A549 (cell line): ENCODE measurements around the gene C2orf69. TPM values are rescaled to one million over a fixed set of nuclear protein-coding genes. Genes with fewer than 3 reads are reported as not detected.

Experiments
- ATAC-seq, 2 experiments: fragments of 200-7000 bp in 1 of 2; fragments of >200 bp in 1 of 2; cut with Nextera tagmentation in 1 of 2; cut with Tn5 transposase in 1 of 2; 3 replicates each; pipeline versions ENCODE4 v1.8.0 to v1.9.1; 2018 to 2020; ENCODE audit warnings: mild to moderate bottlenecking in 1 of 2, moderate library complexity in 1 of 2
- CTCF ChIA-PET: fragments of 300-600 bp; sonication (Branson Sonifier 250); formaldehyde crosslinking; extraction: SDS; loops from one replicate; lab custom pipeline; 2021; ENCODE audit warnings: antibody characterized with exemption, inconsistent platforms; lab: Yijun Ruan, JAX
- POLR2A ChIA-PET: fragments of 350-600 bp; formaldehyde crosslinking; extraction: SDS; loops from one replicate; lab custom pipeline; 2021; ENCODE audit warnings: antibody characterized with exemption, inconsistent platforms; lab: Yijun Ruan, JAX
- DNase-seq, 2 experiments: peaks; one replicate each; pipeline versions ENCODE4 v3.0.0 to v3.0.0-alpha.2; 2011 to 2016; ENCODE audit warnings: low read depth in 1 of 2, low spot score in 1 of 2
- FAIRE-seq: peaks from 2 replicates; lab custom pipeline; 2011; peaks lifted over from hg19 to GRCh38; lab: Jason Lieb, UNC
- H3K27ac ChIP-seq, 2 experiments: fragments of >200 bp; sonication (Bioruptor Twin); formaldehyde crosslinking; 3 replicates each; pipeline ENCODE4 v1.5.1; 2016 to 2017
- H3K4me1 ChIP-seq: fragments of >200 bp; sonication (Bioruptor Twin); formaldehyde crosslinking; 3 replicates; pipeline ENCODE4 v1.6.1; 2016
- H3K4me2 ChIP-seq: fragments of >200 bp; sonication (Bioruptor Twin); formaldehyde crosslinking; 3 replicates; pipeline ENCODE4 v1.6.1; 2016
- H3K4me3 ChIP-seq: fragments of >200 bp; sonication (Bioruptor Twin); formaldehyde crosslinking; 3 replicates; pipeline ENCODE4 v1.5.1; 2016
- H3K9me3 ChIP-seq: fragments of >200 bp; sonication (Bioruptor Twin); formaldehyde crosslinking; 3 replicates; pipeline ENCODE4 v1.6.1; 2016
- BHLHE40 ChIP-seq: IDR thresholded peaks from 2 replicates; pipeline ENCODE4 v1.6.1; 2012; ENCODE audit warnings: low read depth, low read length, inconsistent platforms
- CEBPB ChIP-seq, 2 experiments: fragments of >200 bp in 1 of 2; sonication (Bioruptor Twin) in 1 of 2; formaldehyde crosslinking in 1 of 2; IDR thresholded peaks; 2 replicates each; pipeline ENCODE4 v1.6.1; 2012 to 2016
- CHD2 ChIP-seq: fragments of 150-350 bp; IDR thresholded peaks from 2 replicates; pipeline ENCODE4 v1.6.1; 2014; ENCODE audit warnings: low read length; ENCODE audit not compliant: partially characterized antibody
- EP300 ChIP-seq, 2 experiments: fragments of >200 bp; sonication (Bioruptor Twin); formaldehyde crosslinking; IDR thresholded peaks; 2 replicates in 1 of 2; 3 replicates in 1 of 2; pipeline ENCODE4 v1.6.1; 2016 to 2017
- ESRRA ChIP-seq: fragments of 150-350 bp; IDR thresholded peaks from 2 replicates; pipeline ENCODE4 v1.6.1; 2014; ENCODE audit warnings: mild to moderate bottlenecking, low read length, borderline replicate concordance
- HDAC2 ChIP-seq: fragments of 200-600 bp; sonication (generic); IDR thresholded peaks from 2 replicates; pipeline ENCODE4 v1.6.1; 2016
- HMGXB4 ChIP-seq: fragments of 250-450 bp; sonication (Bioruptor Pico); IDR thresholded peaks from 2 replicates; pipeline ENCODE4 v1.5.0; 2021; ENCODE audit warnings: mild to moderate bottlenecking, moderate library complexity, borderline replicate concordance
- HOXA7 ChIP-seq: fragments of 250-450 bp; sonication (Bioruptor Pico); IDR thresholded peaks from 2 replicates; pipeline ENCODE4 v1.5.0; 2020; ENCODE audit warnings: mild to moderate bottlenecking, moderate library complexity
- HOXB13 ChIP-seq: fragments of 250-450 bp; sonication (Bioruptor Pico); IDR thresholded peaks from 2 replicates; pipeline ENCODE4 v1.5.0; 2020; ENCODE audit warnings: low read depth, mild to moderate bottlenecking, moderate library complexity
- JUNB ChIP-seq: fragments of >200 bp; sonication (Bioruptor Twin); formaldehyde crosslinking; IDR thresholded peaks from 2 replicates; pipeline ENCODE4 v1.6.1; 2016
- KDM5A ChIP-seq: fragments of 200-600 bp; sonication (generic); IDR thresholded peaks from 2 replicates; pipeline ENCODE4 v1.6.1; 2016; ENCODE audit warnings: antibody characterized with exemption, mild to moderate bottlenecking
- MAZ ChIP-seq: fragments of 150-350 bp; IDR thresholded peaks from 2 replicates; pipeline ENCODE4 v1.6.1; 2014; ENCODE audit warnings: antibody characterized with exemption, low read depth, low read length, borderline replicate concordance
- NFE2L2 ChIP-seq: fragments of 150-350 bp; conservative IDR thresholded peaks from 2 replicates; pipeline ENCODE4 v1.6.1; 2014; ENCODE audit warnings: low read length
- PHF8 ChIP-seq: fragments of 200-600 bp; sonication (generic); IDR thresholded peaks from 2 replicates; pipeline ENCODE4 v1.6.1; 2016; ENCODE audit warnings: low read depth, mild to moderate bottlenecking, antibody characterized with exemption, moderate library complexity, borderline replicate concordance
- RFX5 ChIP-seq: fragments of 450-650 bp; IDR thresholded peaks from 2 replicates; pipeline ENCODE4 v1.7.1; 2014; ENCODE audit warnings: antibody characterized with exemption, mild to moderate bottlenecking, moderate library complexity
- RNF2 ChIP-seq: fragments of 200-600 bp; sonication (generic); IDR thresholded peaks from 2 replicates; pipeline ENCODE4 v1.6.1; 2016; ENCODE audit warnings: low read depth, mild to moderate bottlenecking, antibody characterized with exemption, moderate library complexity, borderline replicate concordance
- TP53 ChIP-seq: fragments of 250-450 bp; sonication (Bioruptor Pico); IDR thresholded peaks from 2 replicates; pipeline ENCODE4 v1.5.0; 2021; ENCODE audit warnings: mild to moderate bottlenecking, moderate library complexity
- WGBS: methylation state at CpG from one replicate; pipeline ENCODE4 v1.1.6; 2017; ENCODE audit errors: missing lambda C conversion rate; 5-methylcytosine and 5-hydroxymethylcytosine counted together
- polyA plus RNA-seq, 4 experiments: library from polyadenylated mRNA; depleted of rRNA in 3 of 4; stranded (reverse); fragments of >200 nt; fragmentation: RNase III in 1 of 4; extraction: RNeasy Plus Mini Kit Qiagen cat#74134 plus additional on column Dnase treatment in 1 of 4; gene quantifications; 2 replicates in 3 of 4; 3 replicates in 1 of 4; pipeline ENCODE4 v1.2.3, GENCODE V29; 2011 to 2017
- TF ChIP-seq, protein P1 (sequence below): fragments of 200-600 bp; sonication (generic); IDR thresholded peaks from 2 replicates; pipeline ENCODE4 v1.6.1; 2016; ENCODE audit warnings: antibody characterized with exemption, mild to moderate bottlenecking, moderate library complexity

C2orf69 gene
- polyA plus RNA-seq, 2 of the 4 experiments (the other 2 are of a cell fraction), result 9.3 to 9.9 TPM

GRCh38 chr2:199956062-199956380 is 44.9 kb downstream of the C2orf69 start (continued):
- TF ChIP-seq KDM5A (peak; percentile 93), HDAC2 (peak; percentile 9; the same call in 1 of the 2 replicates), EP300 (IDR thresholded peaks at IDR 0.05) (no peak), HMGXB4 (CRISPR knock-in tag) (no peak), CEBPB (IDR thresholded peaks at IDR 0.05) (no peak)
- TF ChIP-seq, protein P1, sequence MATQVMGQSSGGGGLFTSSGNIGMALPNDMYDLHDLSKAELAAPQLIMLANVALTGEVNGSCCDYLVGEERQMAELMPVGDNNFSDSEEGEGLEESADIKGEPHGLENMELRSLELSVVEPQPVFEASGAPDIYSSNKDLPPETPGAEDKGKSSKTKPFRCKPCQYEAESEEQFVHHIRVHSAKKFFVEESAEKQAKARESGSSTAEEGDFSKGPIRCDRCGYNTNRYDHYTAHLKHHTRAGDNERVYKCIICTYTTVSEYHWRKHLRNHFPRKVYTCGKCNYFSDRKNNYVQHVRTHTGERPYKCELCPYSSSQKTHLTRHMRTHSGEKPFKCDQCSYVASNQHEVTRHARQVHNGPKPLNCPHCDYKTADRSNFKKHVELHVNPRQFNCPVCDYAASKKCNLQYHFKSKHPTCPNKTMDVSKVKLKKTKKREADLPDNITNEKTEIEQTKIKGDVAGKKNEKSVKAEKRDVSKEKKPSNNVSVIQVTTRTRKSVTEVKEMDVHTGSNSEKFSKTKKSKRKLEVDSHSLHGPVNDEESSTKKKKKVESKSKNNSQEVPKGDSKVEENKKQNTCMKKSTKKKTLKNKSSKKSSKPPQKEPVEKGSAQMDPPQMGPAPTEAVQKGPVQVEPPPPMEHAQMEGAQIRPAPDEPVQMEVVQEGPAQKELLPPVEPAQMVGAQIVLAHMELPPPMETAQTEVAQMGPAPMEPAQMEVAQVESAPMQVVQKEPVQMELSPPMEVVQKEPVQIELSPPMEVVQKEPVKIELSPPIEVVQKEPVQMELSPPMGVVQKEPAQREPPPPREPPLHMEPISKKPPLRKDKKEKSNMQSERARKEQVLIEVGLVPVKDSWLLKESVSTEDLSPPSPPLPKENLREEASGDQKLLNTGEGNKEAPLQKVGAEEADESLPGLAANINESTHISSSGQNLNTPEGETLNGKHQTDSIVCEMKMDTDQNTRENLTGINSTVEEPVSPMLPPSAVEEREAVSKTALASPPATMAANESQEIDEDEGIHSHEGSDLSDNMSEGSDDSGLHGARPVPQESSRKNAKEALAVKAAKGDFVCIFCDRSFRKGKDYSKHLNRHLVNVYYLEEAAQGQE, result no peak

DNA sequence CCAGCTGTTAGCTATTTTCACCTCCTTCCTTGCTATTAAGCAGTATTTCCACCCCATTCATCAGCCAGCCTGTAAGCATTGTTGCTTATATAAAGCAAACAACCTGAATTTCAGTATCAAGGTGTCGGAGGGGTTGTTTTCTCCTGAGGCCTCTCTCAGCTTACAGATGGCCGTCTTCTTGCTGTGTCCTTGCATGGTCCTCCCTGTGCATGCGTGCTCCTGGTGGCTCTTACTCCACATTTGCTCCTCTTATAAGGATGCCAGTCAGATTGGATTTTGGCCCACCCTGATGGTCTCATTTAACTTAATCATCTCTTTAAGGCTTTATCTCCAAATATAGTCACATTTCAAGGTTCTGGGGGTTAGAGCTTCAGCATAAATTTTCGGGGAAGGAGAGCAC is 46.9 kb downstream of the C2orf69 start:
- DNase-seq (no peak), ATAC-seq (no peak), FAIRE-seq (no peak)
- no peaks in the 10 kb centered on the region for H3K9me3 ChIP-seq
- no peak overlapping the region for H3K4me2 ChIP-seq
- ChIA-PET POLR2A (no interaction called here), CTCF (interaction anchor here (1.3 kb wide), 1 partner anchor 15 kb away, joined by 3 read pairs; no protein-coding TSS in a partner anchor)
- H3K4me1 ChIP-seq, result peaks cover 21% of the 10 kb centered on the region
- H3K4me3 ChIP-seq, result no peak overlapping the region
- H3K27ac ChIP-seq, result no peak overlapping the region
- WGBS, result 90% methylated on average over 4 of the region's 4 CpGs
- no peak for TF ChIP-seq RFX5
- TF ChIP-seq JUNB, result no peak
- TF ChIP-seq ESRRA, result no peak
- no peak for TF ChIP-seq CHD2
- no peak for TF ChIP-seq PHF8
- no peak for TF ChIP-seq TP53
- TF ChIP-seq NFE2L2, result no peak
- TF ChIP-seq HOXA7 (CRISPR knock-in tag), result no peak
- TF ChIP-seq RNF2, result no peak
- TF ChIP-seq BHLHE40, result no peak
- no peak for TF ChIP-seq HOXB13 (CRISPR knock-in tag)
- TF ChIP-seq MAZ, result no peak

DNA sequence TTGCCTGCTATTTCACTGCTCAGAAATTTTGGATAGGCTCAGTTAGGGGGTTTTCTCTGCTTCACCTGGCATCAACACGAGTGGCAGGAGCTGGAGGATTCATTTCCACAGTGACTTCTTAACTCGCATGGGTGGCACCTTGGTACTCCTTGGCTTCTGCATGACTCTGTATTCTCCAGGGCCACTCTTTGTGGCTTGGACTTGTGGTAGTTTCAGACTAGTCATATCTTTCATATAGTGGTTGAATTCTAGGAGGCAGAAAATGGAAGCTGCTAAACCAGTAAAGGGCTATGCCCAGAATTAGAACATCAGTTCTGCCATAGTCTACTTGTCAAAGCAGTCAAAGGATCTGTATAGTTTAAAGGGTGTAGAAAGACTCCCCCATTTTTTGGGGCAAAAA is 51.1 kb downstream of the C2orf69 start:
- H3K27ac ChIP-seq, result no peak overlapping the region
- no peak for FAIRE-seq
- ChIA-PET CTCF (no interaction called here), POLR2A (interaction anchor here (0.6 kb wide), 1 partner anchor 12 kb away, joined by 3 read pairs; no protein-coding TSS in a partner anchor)
- no peak overlapping the region for H3K4me2 ChIP-seq
- DNase-seq, result no peak
- no peak for TF ChIP-seq PHF8
- H3K9me3 ChIP-seq, result no peaks in the 10 kb centered on the region
- WGBS, result 100% methylated on average over 2 of the region's 2 CpGs
- H3K4me1 ChIP-seq, result peaks cover 3% of the 10 kb centered on the region; the same call in 2 of the 3 replicates
- ATAC-seq, result no peak
- H3K4me3 ChIP-seq, result no peak overlapping the region
